Stimulated activated CD8-positive, alpha-beta memory T cell treated with anti-CD3 and anti-CD28 coated beads, Interleukin-4, amount 100 ng/mL, for 48 hours (primary cell): Measurements from ENCODE around the gene LILRA1.
"Not testable (repeated sequence)": the region's sequence is repeated elsewhere in the genome, so short reads cannot be mapped to it uniquely, and the experiment has no call there.

Experiments used
- DNase-seq: peaks from one replicate; pipeline ENCODE4 v3.0.0-alpha.2; 2020

The LILRA1 gene

DNA sequence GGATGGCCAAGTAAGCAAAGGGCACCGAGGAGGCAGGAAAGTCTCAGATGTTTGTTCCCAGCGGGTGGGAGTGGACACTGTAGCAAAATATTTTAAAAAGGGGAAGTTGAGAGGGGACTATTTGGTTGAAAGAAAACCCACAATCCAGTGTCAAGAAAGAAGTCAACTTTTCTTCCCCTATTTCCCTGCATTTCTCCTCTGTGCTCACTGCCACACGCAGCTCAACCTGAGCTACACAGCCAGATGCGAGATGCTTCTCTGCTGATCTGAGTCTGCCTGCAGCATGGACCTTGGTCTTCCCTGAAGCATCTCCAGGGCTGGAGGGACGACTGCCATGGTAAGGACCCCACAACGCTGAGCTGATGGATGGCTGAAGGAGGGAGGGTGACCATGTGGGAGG lies at the start of gene LILRA1:
LILRA1 (plus strand) TSS at position 188 of the 400 bp plus-strand sequence. CDS start 613 bp downstream, outside the sequence.
- DNase-seq: not testable (repeated sequence)

DNA sequence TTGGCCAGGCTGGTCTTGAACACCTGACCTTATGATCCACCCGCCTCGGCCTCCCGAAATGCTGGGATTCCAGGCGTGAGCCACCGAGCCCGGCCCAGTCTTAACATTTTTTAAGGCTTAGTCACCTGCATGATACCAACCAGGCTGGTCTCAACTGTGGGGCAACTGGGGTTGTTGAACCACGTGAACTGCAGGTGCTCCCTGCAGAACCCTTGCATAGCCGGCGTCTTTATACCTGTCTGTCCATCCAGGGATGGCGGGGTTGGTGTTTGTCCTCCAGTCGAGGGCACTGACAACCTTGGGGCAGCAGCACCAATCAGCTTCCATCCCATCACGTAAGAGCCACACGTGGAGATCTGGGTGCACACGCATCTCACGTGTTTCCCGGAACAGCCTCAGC lies 44.6 kb upstream of the LILRA1 start:
- no peak for DNase-seq

DNA sequence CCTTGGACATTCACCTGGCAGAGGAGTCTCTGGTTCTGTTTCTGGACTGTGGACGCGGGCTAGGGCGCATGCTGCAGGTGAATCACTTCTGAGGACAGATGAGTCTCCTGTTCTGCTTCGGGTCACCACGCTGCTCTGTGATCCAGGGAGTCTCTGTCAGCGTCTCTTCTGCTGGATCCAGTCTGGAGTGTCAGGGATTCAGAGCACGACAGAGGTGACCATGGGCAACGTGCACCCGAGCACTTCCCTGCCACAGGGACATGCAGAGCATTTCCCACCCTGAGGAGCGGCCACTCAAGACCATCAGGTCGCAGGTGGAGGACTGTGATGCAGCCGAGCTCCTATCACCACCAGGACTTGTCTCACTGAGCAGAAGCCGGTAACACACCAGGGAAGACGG lies 44.2 kb upstream of the LILRA1 start:
- no peak for DNase-seq

DNA sequence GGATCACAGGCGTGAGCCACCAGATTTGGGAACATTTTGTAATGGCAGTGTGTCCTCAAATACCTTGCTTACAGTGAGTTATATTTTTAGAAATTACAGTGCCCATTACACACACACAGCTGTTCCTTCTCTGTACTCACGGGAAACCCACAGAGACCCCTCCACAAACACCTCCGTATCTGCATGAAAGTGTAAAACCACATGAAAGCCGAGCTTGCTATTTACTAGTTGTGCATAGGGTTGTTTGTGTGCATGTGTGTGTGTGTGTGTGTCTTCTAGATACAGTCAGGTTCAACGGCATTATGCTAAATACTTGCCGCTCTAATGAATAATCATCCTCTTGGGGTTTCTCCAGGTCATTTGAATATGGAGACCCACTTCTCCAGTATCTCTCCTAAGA lies 42.1 kb upstream of the LILRA1 start:
- DNase-seq: no peak

DNA sequence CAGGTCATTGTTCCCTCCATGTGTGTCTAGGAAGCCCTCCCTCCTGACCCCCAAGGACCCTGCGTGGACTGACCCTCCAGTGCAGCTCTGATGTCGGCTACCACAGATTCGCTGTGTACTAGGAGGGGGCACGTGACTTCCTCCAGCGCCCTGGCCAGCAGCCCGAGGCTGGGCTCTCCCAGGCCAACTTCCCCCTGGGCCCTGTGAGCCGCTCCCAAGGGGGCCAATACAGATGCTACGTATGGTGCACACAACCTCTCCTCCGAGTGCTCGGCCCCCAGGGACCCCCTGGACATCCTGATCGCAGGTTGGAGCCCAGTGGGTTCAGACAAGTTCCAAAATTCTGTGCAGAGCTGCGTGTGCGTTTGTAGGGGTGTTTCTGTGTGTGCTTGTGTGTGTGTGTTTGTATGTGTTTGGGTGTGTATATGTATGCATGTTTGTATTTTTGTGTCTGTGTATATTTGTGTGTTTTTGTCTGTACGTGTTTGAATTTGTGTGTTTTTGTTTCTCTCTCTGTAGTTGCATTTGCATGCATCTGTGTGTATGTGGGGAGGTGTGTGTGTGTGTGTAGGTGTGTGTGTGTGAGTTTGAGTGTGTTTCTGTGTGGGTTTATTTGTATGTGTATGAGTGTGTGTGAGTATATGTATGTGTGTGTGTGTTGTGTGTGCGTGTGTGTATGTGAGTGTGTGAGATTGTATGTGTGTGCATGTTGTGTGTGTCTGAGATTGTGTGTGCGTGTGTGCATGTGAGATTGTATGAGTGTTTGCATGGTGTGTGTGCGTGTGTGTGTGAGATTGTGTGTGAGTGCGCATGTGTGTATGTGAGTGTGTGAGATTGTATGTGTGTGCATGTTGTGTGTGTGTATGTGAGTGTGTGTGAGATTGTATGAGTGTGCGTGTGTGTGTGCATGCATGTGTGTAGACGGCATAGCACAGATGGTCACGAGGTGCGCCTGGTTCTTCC lies 41.2 kb upstream of the LILRA1 start:
- DNase-seq: no peak

DNA sequence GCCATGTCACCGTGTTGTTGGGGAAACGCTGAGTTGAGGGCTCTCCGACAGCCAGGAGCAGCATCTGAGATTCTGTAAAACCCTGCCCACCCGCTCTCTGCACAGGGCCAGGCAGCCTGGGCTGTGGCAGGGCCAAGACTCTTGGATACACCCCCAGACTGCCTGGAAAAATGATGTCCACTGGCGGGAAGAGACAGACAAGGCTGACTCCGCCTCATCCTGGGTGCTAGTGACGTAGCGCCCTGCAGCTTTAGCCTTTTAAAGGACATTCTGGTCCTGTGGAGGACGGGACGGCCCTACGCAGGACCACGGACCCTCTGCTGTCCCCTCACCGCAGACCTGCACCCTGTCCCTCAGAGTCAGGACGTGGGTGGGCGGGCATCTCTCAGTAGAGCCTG lies 40.5 kb upstream of the LILRA1 start:
- DNase-seq: no peak

DNA sequence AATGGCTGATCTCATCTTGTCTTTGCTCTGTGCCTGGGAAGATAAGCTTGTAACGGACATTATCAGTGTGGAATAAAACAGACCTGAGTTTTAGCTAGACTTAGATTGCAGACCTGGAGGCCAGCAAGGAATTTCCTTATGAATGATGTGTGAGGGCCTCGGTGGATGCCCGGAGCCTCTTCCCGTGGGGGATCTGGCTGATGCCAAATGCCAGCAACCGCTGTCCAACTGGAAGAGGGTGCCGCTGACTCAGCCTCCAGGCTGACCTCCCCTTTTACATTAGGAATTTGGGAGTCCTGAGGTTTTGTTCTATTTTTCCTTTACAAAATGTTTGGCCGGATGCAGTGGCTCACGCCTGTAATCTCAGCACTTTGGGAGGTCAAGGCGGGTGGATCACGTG lies 39.4 kb upstream of the LILRA1 start:
- DNase-seq: no peak

DNA sequence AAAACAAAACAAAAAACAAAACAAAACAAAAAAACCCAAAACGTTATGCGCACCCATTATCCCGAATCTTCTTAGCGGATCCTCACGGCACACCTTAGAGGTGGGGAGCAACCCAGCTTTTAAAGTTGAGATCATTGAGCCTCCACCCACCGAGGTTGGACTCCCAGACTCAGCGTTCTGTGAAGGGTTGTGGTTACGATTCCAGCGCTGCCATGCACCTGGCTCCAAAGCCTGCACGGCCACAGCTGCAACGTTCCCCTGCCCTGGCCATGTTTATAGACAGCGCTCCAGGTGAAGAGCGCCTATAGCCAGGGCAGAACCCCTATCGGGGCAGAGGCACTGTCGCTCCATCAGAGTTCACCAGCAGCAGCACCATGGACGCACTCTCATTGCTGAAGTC lies 38.5 kb upstream of the LILRA1 start:
- no peak for DNase-seq

DNA sequence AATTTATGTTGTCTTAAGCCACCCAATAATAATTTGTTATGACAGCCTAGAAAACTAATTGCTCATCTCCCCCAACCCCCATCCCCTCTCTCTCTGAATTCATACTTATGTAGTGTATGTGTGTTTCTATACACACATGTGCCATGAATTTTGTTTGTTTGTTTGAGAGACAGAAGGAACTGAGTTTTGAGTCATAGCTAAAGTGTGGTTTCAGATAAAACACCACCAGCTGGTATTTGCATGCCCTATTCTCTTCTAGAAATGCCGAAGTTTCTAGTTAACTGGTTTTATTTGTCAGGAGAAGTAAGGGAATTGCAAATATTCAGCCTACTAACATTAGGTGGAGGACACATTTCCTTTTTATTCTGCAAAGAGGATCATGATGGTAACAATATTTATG lies 37.2 kb upstream of the LILRA1 start:
- no peak for DNase-seq

DNA sequence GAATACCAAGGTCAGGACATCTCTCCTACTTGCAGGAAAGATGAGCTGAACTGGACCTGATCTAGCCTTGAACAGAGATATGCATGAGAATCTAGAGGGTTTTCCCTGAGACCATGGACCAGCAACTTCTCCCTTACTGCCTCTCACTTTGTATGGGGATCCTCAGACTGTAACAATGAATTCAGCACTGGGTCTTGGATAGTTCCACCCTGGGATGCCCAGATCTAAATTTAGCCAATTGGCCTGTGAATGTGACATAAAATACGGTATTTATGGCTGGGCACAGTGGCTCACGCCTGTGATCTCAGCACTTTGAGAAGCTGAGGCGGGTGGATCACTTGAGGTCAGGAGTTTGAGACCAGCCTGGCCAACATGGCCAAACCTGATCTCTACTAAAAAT lies 35.1 kb upstream of the LILRA1 start:
- DNase-seq: no peak

DNA sequence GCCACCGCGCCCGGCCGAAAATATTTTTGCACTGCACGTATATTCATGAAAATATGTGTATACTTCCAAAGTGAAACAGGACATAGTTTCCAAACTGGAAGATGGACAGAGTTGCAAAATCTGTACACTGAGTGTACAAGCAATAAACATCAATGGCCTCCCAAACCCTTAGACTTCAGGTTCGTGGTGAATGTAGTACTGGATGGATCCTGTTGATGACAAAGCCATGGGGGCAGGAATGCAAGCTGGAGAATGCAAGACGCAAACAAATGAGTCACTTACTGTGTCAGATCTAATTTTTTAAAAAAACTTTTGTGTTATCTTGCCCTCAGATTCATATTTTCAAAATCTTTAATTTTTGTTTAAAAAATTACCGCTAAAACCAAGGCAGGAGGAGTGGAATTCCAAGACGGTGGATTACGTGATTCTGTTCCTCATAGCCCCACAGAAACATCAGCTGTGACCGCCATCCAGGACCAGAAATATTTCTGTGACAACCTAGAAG lies 32.5 kb upstream of the LILRA1 start:
- DNase-seq: no peak

DNA sequence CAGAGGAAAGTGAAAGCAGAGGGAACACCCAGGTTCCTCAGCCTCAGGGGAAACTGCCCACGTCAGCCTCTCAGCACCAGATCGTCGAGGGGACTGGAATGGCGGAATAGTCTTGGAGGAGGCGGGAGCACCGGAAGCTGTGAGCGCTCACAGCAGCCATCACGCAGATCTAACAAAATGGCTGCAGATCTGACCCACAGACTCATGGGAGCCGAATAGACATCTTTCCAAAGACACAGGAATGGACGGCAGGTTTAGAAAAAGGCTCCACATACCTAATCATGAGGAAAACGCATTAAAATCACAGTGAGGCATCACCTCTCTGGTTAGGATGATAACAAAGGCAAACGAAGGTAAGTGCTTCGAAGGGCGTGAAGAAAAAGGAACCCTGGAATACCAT lies 31.6 kb upstream of the LILRA1 start:
- DNase-seq: no peak

DNA sequence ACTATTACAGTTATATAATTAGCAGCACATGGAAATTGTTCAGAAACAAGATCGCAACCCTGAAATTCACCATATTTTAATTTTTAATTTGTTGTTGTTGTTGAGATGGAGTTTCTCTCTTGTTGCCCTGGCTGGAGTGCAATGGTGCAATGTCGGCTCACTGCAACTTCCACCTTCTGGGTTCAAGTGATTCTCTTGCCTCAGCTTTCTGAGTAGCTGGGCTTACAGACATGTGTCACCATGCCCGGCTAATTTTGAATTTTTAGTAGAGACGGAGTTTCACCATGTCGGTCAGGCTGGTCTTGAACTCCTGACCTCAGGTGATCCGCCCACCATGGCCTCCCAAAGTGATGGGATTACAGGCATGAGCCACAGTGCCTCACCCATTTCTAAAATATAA lies 30.2 kb upstream of the LILRA1 start:
- not testable (repeated sequence) for DNase-seq

DNA sequence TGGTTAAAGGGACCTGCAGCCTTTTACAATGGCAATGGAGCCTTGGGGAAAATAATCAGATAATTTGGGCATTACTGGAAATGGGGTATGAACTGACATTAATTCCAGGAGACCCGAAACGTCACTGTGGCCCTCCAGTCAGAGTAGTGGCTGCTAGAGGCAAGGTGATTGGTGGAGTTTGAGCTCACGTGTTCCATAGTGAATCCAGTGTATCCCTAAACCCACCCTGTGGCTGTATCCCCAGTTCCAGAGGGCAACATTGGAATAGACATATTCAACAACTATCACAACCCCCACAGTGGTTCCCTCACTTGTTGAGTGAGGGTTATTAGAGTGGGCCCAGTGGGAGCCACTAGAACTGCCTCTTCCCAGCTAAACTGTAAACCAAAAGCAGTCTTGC lies 23.1 kb upstream of the LILRA1 start:
- DNase-seq: no peak

DNA sequence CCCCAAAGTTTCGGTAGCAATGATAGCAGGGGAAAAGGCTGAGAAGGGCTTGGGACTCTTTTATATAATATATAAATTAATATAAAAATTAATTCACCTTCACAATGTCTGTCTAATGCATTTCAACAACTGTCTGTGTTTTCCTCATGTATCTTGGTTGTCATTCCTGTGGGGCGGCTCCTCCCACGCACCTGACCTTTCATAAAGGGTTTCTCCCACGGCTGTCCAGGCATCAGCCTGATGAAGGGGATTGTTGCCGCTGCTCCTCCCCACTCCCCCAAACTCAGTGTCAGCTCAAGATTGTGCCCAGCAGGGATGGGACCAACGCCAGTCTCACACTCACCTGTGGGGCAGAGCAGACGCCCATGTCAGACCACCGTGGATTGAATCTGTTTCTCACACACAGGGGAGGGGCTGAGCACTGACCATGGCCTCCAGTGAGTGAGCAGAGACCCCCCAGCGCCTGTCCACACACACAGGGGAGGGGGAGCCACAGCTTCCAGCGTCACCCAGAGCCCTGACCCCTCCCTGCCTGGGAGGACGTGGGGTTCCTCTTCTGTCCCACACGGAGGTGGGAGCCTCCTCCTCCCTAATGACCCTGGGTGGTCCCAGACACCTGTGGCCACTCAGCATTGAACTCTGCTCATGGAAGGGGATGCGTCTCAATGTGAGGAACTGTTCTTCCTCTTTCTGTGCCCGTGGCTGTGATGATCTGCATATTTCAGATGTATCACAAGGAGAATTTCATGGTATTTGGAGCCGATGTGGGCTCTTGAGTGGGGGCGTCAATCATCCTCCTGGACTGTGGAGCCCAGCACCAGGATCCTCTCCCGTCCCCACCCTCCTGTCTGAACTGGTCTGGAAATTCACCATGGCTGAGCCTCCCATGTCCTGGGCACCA lies 21.5 kb upstream of the LILRA1 start:
- DNase-seq: not testable (repeated sequence)

DNA sequence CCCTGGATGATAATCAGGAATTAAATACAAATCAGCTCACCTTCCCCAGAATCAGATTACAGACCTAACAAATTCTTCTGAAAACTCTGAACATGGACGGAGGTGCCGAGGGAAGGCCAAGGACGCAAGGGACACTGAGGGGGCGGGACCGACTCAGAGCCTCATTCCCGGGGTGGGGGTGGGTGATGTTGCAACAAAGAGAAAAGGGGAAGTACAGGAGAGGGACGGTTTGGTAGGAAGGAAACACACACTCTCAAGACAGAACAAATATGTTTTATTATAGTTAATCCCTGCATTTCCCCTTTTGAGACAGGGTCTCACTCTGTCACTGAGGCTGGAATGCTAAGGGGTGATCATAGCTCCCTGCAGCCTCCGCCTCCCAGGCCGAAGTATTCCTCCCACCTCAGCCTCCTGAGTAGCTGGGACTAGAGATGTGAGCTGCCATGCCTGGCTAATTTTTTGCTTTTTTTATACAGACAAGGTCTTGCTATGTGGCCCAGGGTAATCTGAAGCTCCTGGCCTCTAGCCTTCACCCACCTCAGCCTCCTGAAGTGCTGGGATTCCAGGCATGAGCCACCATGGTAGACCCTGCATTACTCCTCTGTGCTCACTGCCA lies 20.6 kb upstream of the LILRA1 start:
- DNase-seq: no peak

DNA sequence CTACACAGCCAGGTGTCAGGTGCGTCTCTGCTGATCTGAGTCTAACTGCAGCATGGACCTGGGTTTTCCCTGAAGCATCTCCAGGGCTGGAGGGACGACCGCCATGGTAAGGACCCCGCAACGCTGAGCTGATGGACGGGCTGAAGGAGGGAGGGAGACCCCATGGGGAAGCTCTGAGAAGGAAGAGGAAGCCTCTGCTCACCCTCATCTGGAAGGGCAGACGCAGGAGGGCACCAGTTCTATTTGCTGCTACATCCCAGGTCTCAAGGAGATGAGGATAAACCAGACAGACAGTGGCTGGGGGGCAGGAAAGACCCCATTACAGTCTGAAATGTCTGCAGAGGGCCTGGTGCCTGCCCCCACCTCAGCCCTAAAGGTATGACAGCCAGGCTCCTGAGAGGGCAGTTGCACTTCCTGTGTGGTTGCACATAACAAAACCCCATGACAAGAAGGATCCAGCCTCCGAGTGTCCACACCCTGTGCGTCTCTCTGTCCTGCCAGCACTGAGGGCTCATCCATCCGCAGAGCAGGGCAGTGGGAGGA lies 20.0 kb upstream of the LILRA1 start, which contains the start of gene LILRA2:
LILRA2 (plus strand) TSS at position 461 of the 543 bp plus-strand sequence. CDS start 89 bp downstream, outside the sequence.
- DNase-seq: no peak

DNA sequence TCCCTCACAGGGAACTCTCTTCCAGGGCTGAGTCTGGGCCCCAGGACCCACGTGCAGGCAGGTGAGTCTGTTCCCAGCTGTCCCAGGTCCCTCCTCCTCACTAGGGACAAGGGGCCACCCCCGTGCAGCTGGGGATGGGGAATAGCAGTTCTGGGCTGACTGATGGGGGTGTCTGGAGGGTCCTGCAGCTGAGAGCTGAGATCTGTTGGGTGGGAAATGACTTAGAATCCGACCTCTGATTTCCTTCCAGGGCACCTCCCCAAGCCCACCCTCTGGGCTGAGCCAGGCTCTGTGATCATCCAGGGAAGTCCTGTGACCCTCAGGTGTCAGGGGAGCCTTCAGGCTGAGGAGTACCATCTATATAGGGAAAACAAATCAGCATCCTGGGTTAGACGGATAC lies 19.4 kb upstream of the LILRA1 start:
- no peak for DNase-seq

DNA sequence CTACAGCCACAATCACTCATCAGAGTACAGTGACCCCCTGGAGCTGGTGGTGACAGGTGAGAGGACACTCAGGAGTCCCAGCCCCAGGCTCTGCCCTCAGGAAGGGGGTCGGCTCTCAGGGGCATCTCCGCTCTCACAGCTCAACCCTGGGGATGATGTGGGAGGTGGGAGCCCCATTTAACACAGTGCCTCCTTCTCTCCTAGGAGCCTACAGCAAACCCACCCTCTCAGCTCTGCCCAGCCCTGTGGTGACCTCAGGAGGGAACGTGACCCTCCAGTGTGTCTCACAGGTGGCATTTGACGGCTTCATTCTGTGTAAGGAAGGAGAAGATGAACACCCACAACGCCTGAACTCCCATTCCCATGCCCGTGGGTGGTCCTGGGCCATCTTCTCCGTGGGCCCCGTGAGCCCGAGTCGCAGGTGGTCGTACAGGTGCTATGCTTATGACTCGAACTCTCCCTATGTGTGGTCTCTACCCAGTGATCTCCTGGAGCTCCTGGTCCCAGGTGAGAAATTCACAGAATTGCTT lies 18.8 kb upstream of the LILRA1 start:
- no peak for DNase-seq

DNA sequence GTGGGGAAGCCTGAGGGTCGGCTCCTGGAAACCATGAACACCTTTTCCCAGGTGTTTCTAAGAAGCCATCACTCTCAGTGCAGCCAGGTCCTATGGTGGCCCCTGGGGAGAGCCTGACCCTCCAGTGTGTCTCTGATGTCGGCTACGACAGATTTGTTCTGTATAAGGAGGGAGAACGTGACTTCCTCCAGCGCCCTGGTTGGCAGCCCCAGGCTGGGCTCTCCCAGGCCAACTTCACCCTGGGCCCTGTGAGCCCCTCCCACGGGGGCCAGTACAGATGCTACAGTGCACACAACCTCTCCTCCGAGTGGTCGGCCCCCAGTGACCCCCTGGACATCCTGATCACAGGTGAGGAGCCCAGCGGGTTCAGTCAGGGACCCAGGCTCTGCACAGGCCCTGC lies 18.2 kb upstream of the LILRA1 start:
- DNase-seq: not testable (repeated sequence)

DNA sequence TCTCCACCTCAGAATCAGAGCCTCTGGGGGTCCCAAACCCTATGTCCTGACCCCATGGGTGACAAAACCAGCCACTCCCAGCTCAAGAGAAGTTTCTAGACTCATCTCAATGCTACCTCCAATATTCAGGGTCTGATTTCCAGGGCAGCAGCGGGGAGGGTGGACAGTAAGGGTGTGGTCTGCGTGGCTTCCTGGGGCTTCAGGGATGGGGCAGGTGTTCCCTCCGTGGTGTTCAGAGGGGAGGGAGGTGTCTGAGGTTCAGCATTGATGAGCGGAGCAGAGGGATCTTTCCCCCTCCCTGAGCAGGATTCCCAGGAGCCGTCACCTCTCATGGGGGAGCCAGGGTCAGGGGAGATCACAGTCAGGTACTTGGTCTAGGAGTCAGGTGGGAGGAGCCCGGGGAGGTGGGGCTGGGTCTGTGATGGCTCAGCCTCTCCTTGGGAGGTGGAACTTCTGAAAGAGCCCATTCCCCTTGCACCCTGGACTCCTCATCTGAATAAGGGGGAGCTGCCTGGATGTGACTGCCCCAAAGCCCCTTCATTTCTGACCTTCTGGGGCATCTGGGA lies 16.9 kb upstream of the LILRA1 start:
- DNase-seq: no peak

DNA sequence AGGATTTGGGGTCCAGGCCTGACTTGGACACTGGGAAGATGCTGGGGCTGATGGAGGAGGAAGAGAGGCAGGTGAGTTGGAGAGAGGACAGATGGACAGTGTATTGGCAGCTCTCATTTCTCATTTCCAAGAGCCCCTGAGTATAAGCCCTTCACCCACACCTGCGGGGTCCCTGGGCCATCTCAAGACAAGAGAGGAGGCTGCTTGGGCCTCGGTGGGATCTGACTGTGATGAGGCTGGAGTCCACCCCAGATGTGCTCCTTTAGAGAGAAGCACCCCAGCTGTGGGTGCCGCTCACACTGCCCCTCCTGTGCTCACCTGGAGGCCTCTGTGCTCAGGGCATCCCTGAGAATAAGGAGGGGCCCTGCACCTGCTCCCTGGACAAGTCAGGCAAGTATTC lies 16.1 kb upstream of the LILRA1 start:
- DNase-seq: no peak
